HCT116 (cell line): ENCODE measurements around the gene MESP2. TPM values are rescaled to one million over a fixed set of nuclear protein-coding genes. Genes with fewer than 3 reads are reported as not detected.

ENCODE experiments used
- ATAC-seq: fragments of 200-7000 bp; cut with Tn5 transposase; 2 replicates; pipeline ENCODE4 v1.9.1; 2020; ENCODE audit warnings: mild to moderate bottlenecking, moderate library complexity
- BruUV-seq: library from RNA; stranded (reverse); fragments of 400-500 nt; replicated peaks from 2 replicates; lab custom pipeline; 2021; lab: Mats Ljungman, UMichigan
- CTCF ChIA-PET: fragments of 300-600 bp; sonication (Branson Sonifier 250); formaldehyde crosslinking; loops from one replicate; lab custom pipeline; 2021; ENCODE audit warnings: antibody characterized with exemption; lab: Charles Lee
- POLR2A ChIA-PET: fragments of 300-600, 350-600 bp; sonication (Branson Sonifier 250); formaldehyde crosslinking; loops from one replicate; lab custom pipeline; 2021; ENCODE audit warnings: antibody characterized with exemption; lab: Charles Lee
- RAD21 ChIA-PET, 2 experiments: fragments of 300-600 bp; sonication (Branson Sonifier 250); formaldehyde crosslinking; loops; one replicate each; lab custom pipeline; 2023; ENCODE audit warnings: low total read pairs in 2 of 2; ENCODE audit not compliant: uncharacterized antibody in 2 of 2, unreplicated experiment in 2 of 2, low non-redundant PET in 1 of 2; lab: Charles Lee
- DNase-seq: peaks from one replicate; pipeline ENCODE4 v3.0.0-alpha.2; 2010; ENCODE audit warnings: low read depth, low spot score
- H2AFZ ChIP-seq: fragments of 200-600 bp; shearing (Covaris generic), sonication (generic); 2 replicates; pipeline ENCODE4 v1.6.1; 2017; ENCODE audit warnings: low read depth, mixed run types, mixed read lengths, antibody characterized with exemption, low read length; ENCODE audit not compliant: poor library complexity, severe bottlenecking
- H3K27ac ChIP-seq: 2 replicates; pipeline ENCODE4 v1.5.1; 2012; ENCODE audit warnings: low read depth, low read length
- H3K27me3 ChIP-seq: fragments of 200-600 bp; sonication (generic); 2 replicates; pipeline ENCODE4 v1.6.1; 2016; ENCODE audit warnings: mixed run types, low read length, mixed read lengths; ENCODE audit not compliant: insufficient read depth
- H3K36me3 ChIP-seq, 2 experiments: fragments of 200-500 bp in 1 of 2; fragments of 200-600 bp in 1 of 2; sonication (Bioruptor generic) in 1 of 2; sonication (generic) in 1 of 2; 2 replicates each; pipeline versions ENCODE4 v1.5.1 to v1.6.1; 2014 to 2016; ENCODE audit warnings: low read length in 2 of 2, inconsistent platforms in 1 of 2, mixed read lengths in 1 of 2, mixed run types in 1 of 2; ENCODE audit not compliant: insufficient read depth in 2 of 2, control insufficient read depth in 1 of 2
- H3K4me1 ChIP-seq, 2 experiments: fragments of 200-600 bp in 1 of 2; sonication (generic) in 1 of 2; 2 replicates each; pipeline versions ENCODE4 v1.5.1 to v1.6.1; 2012 to 2017; ENCODE audit warnings: low read length in 2 of 2, inconsistent platforms in 1 of 2, mild to moderate bottlenecking in 1 of 2, mixed read lengths in 1 of 2, mixed run types in 1 of 2, moderate library complexity in 1 of 2; ENCODE audit not compliant: insufficient read depth in 2 of 2, control insufficient read depth in 1 of 2
- H3K4me2 ChIP-seq: fragments of 200-600 bp; sonication (generic); 2 replicates; pipeline ENCODE4 v1.6.1; 2017; ENCODE audit warnings: mixed run types, low read length, mixed read lengths
- H3K4me3 ChIP-seq, 2 experiments: fragments of 200-600 bp in 1 of 2; sonication (generic) in 1 of 2; replicated peaks in 1 of 2; 2 replicates each; pipeline ENCODE4 v1.5.1; 2011 to 2016; ENCODE audit warnings: low read length in 2 of 2, control low read depth in 1 of 2, low read depth in 1 of 2, mild to moderate bottlenecking in 1 of 2, mixed read lengths in 1 of 2, mixed run types in 1 of 2
- H3K79me2 ChIP-seq: fragments of 200-600 bp; sonication (generic); 2 replicates; pipeline ENCODE4 v1.6.1; 2017; ENCODE audit warnings: mild to moderate bottlenecking, mixed run types, low read length, moderate library complexity, mixed read lengths; ENCODE audit not compliant: insufficient read depth
- H3K9ac ChIP-seq: fragments of 200-600 bp; sonication (generic); 2 replicates; pipeline ENCODE4 v1.6.1; 2016; ENCODE audit warnings: low read length, mixed read lengths
- H3K9me2 ChIP-seq: fragments of 200-600 bp; sonication (generic), shearing (Covaris generic); 2 replicates; pipeline ENCODE4 v1.6.1; 2017; ENCODE audit warnings: mixed run types, mild to moderate bottlenecking, moderate library complexity; ENCODE audit not compliant: insufficient read depth
- H3K9me3 ChIP-seq, 2 experiments: fragments of 200-500 bp in 1 of 2; fragments of 200-600 bp in 1 of 2; sonication (Bioruptor generic) in 1 of 2; sonication (generic) in 1 of 2; 2 replicates each; pipeline ENCODE4 v1.6.1; 2014 to 2017; ENCODE audit warnings: low read length in 2 of 2, mixed read lengths in 2 of 2, inconsistent platforms in 1 of 2, low read depth in 1 of 2, mild to moderate bottlenecking in 1 of 2, mixed run types in 1 of 2, moderate library complexity in 1 of 2; ENCODE audit not compliant: control insufficient read depth in 1 of 2, insufficient read depth in 1 of 2
- H4K20me1 ChIP-seq: fragments of 200-600 bp; sonication (generic), shearing (Covaris generic); 2 replicates; pipeline ENCODE4 v1.6.1; 2017; ENCODE audit warnings: mixed run types, mild to moderate bottlenecking, moderate library complexity; ENCODE audit not compliant: insufficient read depth
- ATF3 ChIP-seq: IDR thresholded peaks from 2 replicates; pipeline ENCODE4 v1.6.1; 2012
- ELF1 ChIP-seq: IDR thresholded peaks from 2 replicates; pipeline ENCODE4 v1.6.1; 2012; ENCODE audit warnings: low read depth, borderline replicate concordance
- FOSL1 ChIP-seq: IDR thresholded peaks from 2 replicates; pipeline ENCODE4 v1.6.1; 2012; ENCODE audit warnings: low read depth
- MAX ChIP-seq: IDR thresholded peaks from 2 replicates; pipeline ENCODE4 v1.6.1; 2012
- POLR2A ChIP-seq: IDR thresholded peaks from 2 replicates; pipeline ENCODE4 v1.7.0; 2011; ENCODE audit warnings: borderline replicate concordance; ENCODE audit not compliant: insufficient read depth, insufficient read length; ENCODE audit errors: extremely low read depth
- POLR2AphosphoS5 ChIP-seq: IDR thresholded peaks from 2 replicates; pipeline ENCODE4 v1.6.1; 2011; ENCODE audit warnings: mild to moderate bottlenecking, low read depth, low read length, moderate library complexity
- RAD21 ChIP-seq: IDR thresholded peaks from 2 replicates; pipeline ENCODE4 v1.6.1; 2012; ENCODE audit warnings: low read depth, mild to moderate bottlenecking
- SIN3A ChIP-seq: IDR thresholded peaks from 2 replicates; pipeline ENCODE4 v1.6.1; 2012; ENCODE audit warnings: low read depth
- SRF ChIP-seq: IDR thresholded peaks from 2 replicates; pipeline ENCODE4 v1.6.1; 2012; ENCODE audit warnings: low read depth
- TCF7L2 ChIP-seq: IDR thresholded peaks from 2 replicates; pipeline ENCODE4 v1.7.0; 2011; ENCODE audit warnings: borderline replicate concordance, inconsistent platforms; ENCODE audit not compliant: insufficient read depth, insufficient read length; ENCODE audit errors: extremely low read depth
- YY1 ChIP-seq: IDR thresholded peaks from 2 replicates; pipeline ENCODE4 v1.6.1; 2011; ENCODE audit warnings: low read length, low read depth, moderate library complexity, mild to moderate bottlenecking; ENCODE audit not compliant: insufficient replicate concordance; ENCODE audit errors: extremely low read depth
- ZBTB33 ChIP-seq: IDR thresholded peaks from 2 replicates; pipeline ENCODE4 v1.6.1; 2011; ENCODE audit warnings: mild to moderate bottlenecking, low read length, moderate library complexity; ENCODE audit not compliant: insufficient replicate concordance; ENCODE audit errors: extremely low read depth
- ZFX ChIP-seq: fragments of 450-650 bp; IDR thresholded peaks from 2 replicates; pipeline ENCODE4 v1.6.1; 2017
- ZNF274 ChIP-seq: fragments of 200-500 bp; sonication (Bioruptor generic); IDR thresholded peaks from 2 replicates; pipeline ENCODE4 v1.6.1; 2014; ENCODE audit warnings: mild to moderate bottlenecking, low read depth, low read length, inconsistent platforms
- intact Hi-C: fragments of 100-400 bp; cut with micrococcal nuclease; formaldehyde crosslinking; loops from 2 replicates; pipeline ENCODE4 v1.10.0; 2022
- total RNA-seq: library from RNA; stranded (reverse); gene quantifications from one replicate; pipeline ENCODE4 v1.2.1, GENCODE V29; 2021; ENCODE audit not compliant: unreplicated experiment

MESP2 gene
- total RNA-seq, 1 experiment from 2014 or later = 0.20 TPM

GRCh38 chr15:89745131-89745530 is 31.0 kb upstream of the MESP2 start:
- intact Hi-C loops = loop anchor here (10.0 kb wide), 1 partner anchor 470 kb away; no protein-coding TSS in a partner anchor
- H3K4me3 ChIP-seq = no peak overlapping the region
- no peak overlapping the region for H2AFZ ChIP-seq
- H3K9ac ChIP-seq = no peak overlapping the region
- H3K4me1 ChIP-seq = peaks cover 2 to 16% of the 10 kb centered on the region in 2 experiments; a peak in 2 of 4 replicates
- DNase-seq (no peak), ATAC-seq (no peak)
- ChIA-PET POLR2A (no interaction called here), CTCF (no interaction called here), RAD21 (no interaction called here)
- BruUV-seq = no TSS peak
- TF ChIP-seq SRF (no peak), ELF1 (no peak), TCF7L2 (no peak), FOSL1 (no peak), POLR2AphosphoS5 (no peak), POLR2A (no peak), ZNF274 (no peak)
- H3K27me3 ChIP-seq = no peaks in the 10 kb centered on the region
- H3K36me3 ChIP-seq = no peaks in the 10 kb centered on the region
- no peaks in the 10 kb centered on the region for H3K9me2 ChIP-seq
- no peaks in the 10 kb centered on the region for H4K20me1 ChIP-seq
- no peak overlapping the region for H3K4me2 ChIP-seq
- no peaks in the 10 kb centered on the region for H3K9me3 ChIP-seq
- no peaks in the 10 kb centered on the region; the same call in 1 of the 2 replicates for H3K79me2 ChIP-seq
- H3K27ac ChIP-seq = no peak overlapping the region

GRCh38 chr15:89745768-89746167 is 30.4 kb upstream of the MESP2 start:
- no peak overlapping the region for H3K27ac ChIP-seq
- TF ChIP-seq ATF3 = no peak
- no peak for TF ChIP-seq RAD21
- TF ChIP-seq MAX = no peak
- TF ChIP-seq SIN3A = no peak
- TF ChIP-seq ZFX = no peak
- TF ChIP-seq SRF = no peak
- no peak for TF ChIP-seq ELF1
- no peak for TF ChIP-seq FOSL1
- TF ChIP-seq ZBTB33 = no peak
- TF ChIP-seq TCF7L2 = no peak
- TF ChIP-seq YY1 = no peak
- TF ChIP-seq, all 23 proteins: peak for 0
- POLR2A ChIA-PET = no interaction called here
- H3K36me3 ChIP-seq = no peaks in the 10 kb centered on the region
- no peak for ATAC-seq
- H4K20me1 ChIP-seq = no peaks in the 10 kb centered on the region
- H3K4me3 ChIP-seq = no peak overlapping the region
- H3K9ac ChIP-seq = no peak overlapping the region
- BruUV-seq = no TSS peak
- no peaks in the 10 kb centered on the region for H3K9me2 ChIP-seq
- no peak for DNase-seq
- no peaks in the 10 kb centered on the region for H3K9me3 ChIP-seq
- intact Hi-C loops = loop anchor here (10.0 kb wide), 1 partner anchor 469 kb away; no protein-coding TSS in a partner anchor
- H3K27me3 ChIP-seq = no peaks in the 10 kb centered on the region
- CTCF ChIA-PET = no interaction called here
- no peaks in the 10 kb centered on the region; the same call in 1 of the 2 replicates for H3K79me2 ChIP-seq
- peaks cover 2 to 17% of the 10 kb centered on the region in 2 experiments; a peak in 2 of 4 replicates for H3K4me1 ChIP-seq
- RAD21 ChIA-PET = no interaction called here
- H2AFZ ChIP-seq = no peak overlapping the region
- H3K4me2 ChIP-seq = no peak overlapping the region
